HCT116 (cell line): ENCODE measurements around the gene VAV2. TPM values are rescaled to one million over a fixed set of nuclear protein-coding genes. Genes with fewer than 3 reads are reported as not detected.

Experiments used
- ATAC-seq: fragments of 200-7000 bp; cut with Tn5 transposase; 2 replicates; pipeline ENCODE4 v1.9.1; 2020; ENCODE audit warnings: mild to moderate bottlenecking, moderate library complexity
- BruUV-seq: library from RNA; stranded (reverse); fragments of 400-500 nt; replicated peaks from 2 replicates; lab custom pipeline; 2021; lab: Mats Ljungman, UMichigan
- CTCF ChIA-PET: fragments of 300-600 bp; sonication (Branson Sonifier 250); formaldehyde crosslinking; loops from one replicate; lab custom pipeline; 2021; ENCODE audit warnings: antibody characterized with exemption; lab: Charles Lee
- POLR2A ChIA-PET: fragments of 300-600, 350-600 bp; sonication (Branson Sonifier 250); formaldehyde crosslinking; loops from one replicate; lab custom pipeline; 2021; ENCODE audit warnings: antibody characterized with exemption; lab: Charles Lee
- RAD21 ChIA-PET, 2 experiments: fragments of 300-600 bp; sonication (Branson Sonifier 250); formaldehyde crosslinking; loops; one replicate each; lab custom pipeline; 2023; ENCODE audit warnings: low total read pairs in 2 of 2; ENCODE audit not compliant: uncharacterized antibody in 2 of 2, unreplicated experiment in 2 of 2, low non-redundant PET in 1 of 2; lab: Charles Lee
- DNase-seq: peaks from one replicate; pipeline ENCODE4 v3.0.0-alpha.2; 2010; ENCODE audit warnings: low read depth, low spot score
- H2AFZ ChIP-seq: fragments of 200-600 bp; shearing (Covaris generic), sonication (generic); 2 replicates; pipeline ENCODE4 v1.6.1; 2017; ENCODE audit warnings: low read depth, mixed run types, mixed read lengths, antibody characterized with exemption, low read length; ENCODE audit not compliant: poor library complexity, severe bottlenecking
- H3K27ac ChIP-seq: 2 replicates; pipeline ENCODE4 v1.5.1; 2012; ENCODE audit warnings: low read depth, low read length
- H3K27me3 ChIP-seq: fragments of 200-600 bp; sonication (generic); 2 replicates; pipeline ENCODE4 v1.6.1; 2016; ENCODE audit warnings: mixed run types, low read length, mixed read lengths; ENCODE audit not compliant: insufficient read depth
- H3K36me3 ChIP-seq, 2 experiments: fragments of 200-500 bp in 1 of 2; fragments of 200-600 bp in 1 of 2; sonication (Bioruptor generic) in 1 of 2; sonication (generic) in 1 of 2; 2 replicates each; pipeline versions ENCODE4 v1.5.1 to v1.6.1; 2014 to 2016; ENCODE audit warnings: low read length in 2 of 2, inconsistent platforms in 1 of 2, mixed read lengths in 1 of 2, mixed run types in 1 of 2; ENCODE audit not compliant: insufficient read depth in 2 of 2, control insufficient read depth in 1 of 2
- H3K4me1 ChIP-seq, 2 experiments: fragments of 200-600 bp in 1 of 2; sonication (generic) in 1 of 2; 2 replicates each; pipeline versions ENCODE4 v1.5.1 to v1.6.1; 2012 to 2017; ENCODE audit warnings: low read length in 2 of 2, inconsistent platforms in 1 of 2, mild to moderate bottlenecking in 1 of 2, mixed read lengths in 1 of 2, mixed run types in 1 of 2, moderate library complexity in 1 of 2; ENCODE audit not compliant: insufficient read depth in 2 of 2, control insufficient read depth in 1 of 2
- H3K4me2 ChIP-seq: fragments of 200-600 bp; sonication (generic); 2 replicates; pipeline ENCODE4 v1.6.1; 2017; ENCODE audit warnings: mixed run types, low read length, mixed read lengths
- H3K4me3 ChIP-seq, 2 experiments: fragments of 200-600 bp in 1 of 2; sonication (generic) in 1 of 2; replicated peaks in 1 of 2; 2 replicates each; pipeline ENCODE4 v1.5.1; 2011 to 2016; ENCODE audit warnings: low read length in 2 of 2, control low read depth in 1 of 2, low read depth in 1 of 2, mild to moderate bottlenecking in 1 of 2, mixed read lengths in 1 of 2, mixed run types in 1 of 2
- H3K79me2 ChIP-seq: fragments of 200-600 bp; sonication (generic); 2 replicates; pipeline ENCODE4 v1.6.1; 2017; ENCODE audit warnings: mild to moderate bottlenecking, mixed run types, low read length, moderate library complexity, mixed read lengths; ENCODE audit not compliant: insufficient read depth
- H3K9ac ChIP-seq: fragments of 200-600 bp; sonication (generic); 2 replicates; pipeline ENCODE4 v1.6.1; 2016; ENCODE audit warnings: low read length, mixed read lengths
- H3K9me2 ChIP-seq: fragments of 200-600 bp; sonication (generic), shearing (Covaris generic); 2 replicates; pipeline ENCODE4 v1.6.1; 2017; ENCODE audit warnings: mixed run types, mild to moderate bottlenecking, moderate library complexity; ENCODE audit not compliant: insufficient read depth
- H3K9me3 ChIP-seq, 2 experiments: fragments of 200-500 bp in 1 of 2; fragments of 200-600 bp in 1 of 2; sonication (Bioruptor generic) in 1 of 2; sonication (generic) in 1 of 2; 2 replicates each; pipeline ENCODE4 v1.6.1; 2014 to 2017; ENCODE audit warnings: low read length in 2 of 2, mixed read lengths in 2 of 2, inconsistent platforms in 1 of 2, low read depth in 1 of 2, mild to moderate bottlenecking in 1 of 2, mixed run types in 1 of 2, moderate library complexity in 1 of 2; ENCODE audit not compliant: control insufficient read depth in 1 of 2, insufficient read depth in 1 of 2
- H4K20me1 ChIP-seq: fragments of 200-600 bp; sonication (generic), shearing (Covaris generic); 2 replicates; pipeline ENCODE4 v1.6.1; 2017; ENCODE audit warnings: mixed run types, mild to moderate bottlenecking, moderate library complexity; ENCODE audit not compliant: insufficient read depth
- CEBPB ChIP-seq: IDR thresholded peaks from 2 replicates; pipeline ENCODE4 v1.6.1; 2012; ENCODE audit warnings: low read depth
- ELF1 ChIP-seq: IDR thresholded peaks from 2 replicates; pipeline ENCODE4 v1.6.1; 2012; ENCODE audit warnings: low read depth, borderline replicate concordance
- EZH2phosphoT487 ChIP-seq: fragments of 200-600 bp; IDR thresholded peaks from 2 replicates; pipeline ENCODE4 v1.6.1; 2018; ENCODE audit warnings: antibody characterized with exemption, borderline replicate concordance
- FOSL1 ChIP-seq: IDR thresholded peaks from 2 replicates; pipeline ENCODE4 v1.6.1; 2012; ENCODE audit warnings: low read depth
- POLR2A ChIP-seq: IDR thresholded peaks from 2 replicates; pipeline ENCODE4 v1.7.0; 2011; ENCODE audit warnings: borderline replicate concordance; ENCODE audit not compliant: insufficient read depth, insufficient read length; ENCODE audit errors: extremely low read depth
- POLR2AphosphoS5 ChIP-seq: IDR thresholded peaks from 2 replicates; pipeline ENCODE4 v1.6.1; 2011; ENCODE audit warnings: mild to moderate bottlenecking, low read depth, low read length, moderate library complexity
- RAD21 ChIP-seq: IDR thresholded peaks from 2 replicates; pipeline ENCODE4 v1.6.1; 2012; ENCODE audit warnings: low read depth, mild to moderate bottlenecking
- SP1 ChIP-seq: IDR thresholded peaks from 2 replicates; pipeline ENCODE4 v1.6.1; 2012; ENCODE audit warnings: low read depth
- SRF ChIP-seq: IDR thresholded peaks from 2 replicates; pipeline ENCODE4 v1.6.1; 2012; ENCODE audit warnings: low read depth
- TCF7L2 ChIP-seq: IDR thresholded peaks from 2 replicates; pipeline ENCODE4 v1.7.0; 2011; ENCODE audit warnings: borderline replicate concordance, inconsistent platforms; ENCODE audit not compliant: insufficient read depth, insufficient read length; ENCODE audit errors: extremely low read depth
- ZFX ChIP-seq: fragments of 450-650 bp; IDR thresholded peaks from 2 replicates; pipeline ENCODE4 v1.6.1; 2017
- ZNF274 ChIP-seq: fragments of 200-500 bp; sonication (Bioruptor generic); IDR thresholded peaks from 2 replicates; pipeline ENCODE4 v1.6.1; 2014; ENCODE audit warnings: mild to moderate bottlenecking, low read depth, low read length, inconsistent platforms
- intact Hi-C: fragments of 100-400 bp; cut with micrococcal nuclease; formaldehyde crosslinking; loops from 2 replicates; pipeline ENCODE4 v1.10.0; 2022
- total RNA-seq: library from RNA; stranded (reverse); gene quantifications from one replicate; pipeline ENCODE4 v1.2.1, GENCODE V29; 2021; ENCODE audit not compliant: unreplicated experiment
- TF ChIP-seq, protein P1 (sequence below): IDR thresholded peaks from 2 replicates; pipeline ENCODE4 v1.6.1; 2012; ENCODE audit warnings: low read depth
- TF ChIP-seq, protein P2 (sequence below): IDR thresholded peaks from 2 replicates; pipeline ENCODE4 v1.6.1; 2011; ENCODE audit warnings: mild to moderate bottlenecking, low read length, moderate library complexity; ENCODE audit not compliant: insufficient replicate concordance; ENCODE audit errors: extremely low read depth
- TF ChIP-seq, protein P3 (sequence below): IDR thresholded peaks from 2 replicates; pipeline ENCODE4 v1.6.1; 2012
- TF ChIP-seq, protein P4 (sequence below): IDR thresholded peaks from 2 replicates; pipeline ENCODE4 v1.6.1; 2012
- TF ChIP-seq, protein P5 (sequence below), 3 experiments: fragments of 200-600 bp in 1 of 3; sonication (generic) in 1 of 3; IDR thresholded peaks in 2 of 3; conservative IDR thresholded peaks in 1 of 3; 2 replicates each; pipeline ENCODE4 v1.5.1; 2012 to 2017; ENCODE audit warnings: low read depth in 2 of 3, low read length in 2 of 3, antibody characterized with exemption in 1 of 3, borderline replicate concordance in 1 of 3, control low read depth in 1 of 3, mild to moderate bottlenecking in 1 of 3, mixed read lengths in 1 of 3, mixed run types in 1 of 3, moderate library complexity in 1 of 3; ENCODE audit not compliant: insufficient read depth in 1 of 3

Gene VAV2
- total RNA-seq, 1 experiment from 2014 or later: 33.2 TPM

DNA sequence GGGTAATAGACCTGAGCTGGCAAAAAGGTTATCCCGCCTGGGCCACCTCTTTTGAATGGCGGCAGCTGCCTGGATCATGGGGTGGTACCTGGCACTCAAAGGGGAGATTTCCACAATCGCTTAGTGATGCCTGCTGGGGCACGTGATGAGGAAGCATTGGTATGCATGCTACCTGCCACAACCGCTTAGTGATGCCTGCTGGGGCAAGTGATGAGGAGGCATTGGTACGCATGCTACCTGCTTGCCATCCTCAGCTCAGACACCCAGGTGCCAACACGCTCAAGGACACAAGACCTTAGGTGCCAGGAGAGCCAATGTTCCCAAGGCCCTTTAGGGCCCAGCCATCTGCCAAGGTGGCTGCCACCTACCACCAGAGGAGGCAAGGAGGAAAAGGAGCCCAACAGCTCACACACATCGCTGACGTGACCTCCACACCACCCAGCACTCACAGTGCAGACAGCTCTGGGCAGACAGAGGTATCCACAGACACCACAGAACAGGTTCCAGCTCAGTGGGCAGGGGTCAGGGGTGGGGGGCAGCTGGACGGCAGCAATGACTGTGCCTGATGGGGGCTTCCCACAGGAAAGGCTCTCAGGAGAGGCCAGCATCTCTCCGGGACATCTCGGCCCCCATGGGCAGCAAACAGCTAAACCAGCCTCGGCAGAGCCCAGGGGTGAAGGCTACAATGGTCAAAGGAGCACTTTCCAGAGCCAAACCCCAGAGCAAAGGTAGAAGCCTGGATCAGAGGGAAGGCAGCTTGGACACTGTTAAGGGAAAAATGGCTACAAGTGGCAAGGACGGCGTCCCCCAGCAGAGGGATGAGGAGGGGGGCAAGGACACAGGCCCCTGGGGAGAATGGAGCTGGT lies 210.9 kb downstream of the VAV2 start:
- no peaks in the 10 kb centered on the region for H4K20me1 ChIP-seq
- intact Hi-C loops: no loop called here

More for the DNA sequence above, 210.9 kb downstream of the VAV2 start:
- Histone ChIP-seq H3K4me1 (no peaks in the 10 kb centered on the region), H3K4me3 (no peak overlapping the region), H3K4me2 (no peak overlapping the region), H3K9me2 (no peaks in the 10 kb centered on the region), H3K9ac (no peak overlapping the region), H2AFZ (no peak overlapping the region)
- CTCF ChIA-PET: interaction anchor here (1.1 to 3.2 kb wide), 3 partner anchors 38 to 247 kb away, joined by 4 to 76 read pairs (median 11); partner anchors contain the start of gene ADAMTSL2
- POLR2A ChIA-PET: no interaction called here
- no TSS peak for BruUV-seq
- TF ChIP-seq SP1: no peak
- TF ChIP-seq SRF: no peak
- no peak for TF ChIP-seq EZH2phosphoT487
- TF ChIP-seq FOSL1: no peak
- TF ChIP-seq, protein P1, sequence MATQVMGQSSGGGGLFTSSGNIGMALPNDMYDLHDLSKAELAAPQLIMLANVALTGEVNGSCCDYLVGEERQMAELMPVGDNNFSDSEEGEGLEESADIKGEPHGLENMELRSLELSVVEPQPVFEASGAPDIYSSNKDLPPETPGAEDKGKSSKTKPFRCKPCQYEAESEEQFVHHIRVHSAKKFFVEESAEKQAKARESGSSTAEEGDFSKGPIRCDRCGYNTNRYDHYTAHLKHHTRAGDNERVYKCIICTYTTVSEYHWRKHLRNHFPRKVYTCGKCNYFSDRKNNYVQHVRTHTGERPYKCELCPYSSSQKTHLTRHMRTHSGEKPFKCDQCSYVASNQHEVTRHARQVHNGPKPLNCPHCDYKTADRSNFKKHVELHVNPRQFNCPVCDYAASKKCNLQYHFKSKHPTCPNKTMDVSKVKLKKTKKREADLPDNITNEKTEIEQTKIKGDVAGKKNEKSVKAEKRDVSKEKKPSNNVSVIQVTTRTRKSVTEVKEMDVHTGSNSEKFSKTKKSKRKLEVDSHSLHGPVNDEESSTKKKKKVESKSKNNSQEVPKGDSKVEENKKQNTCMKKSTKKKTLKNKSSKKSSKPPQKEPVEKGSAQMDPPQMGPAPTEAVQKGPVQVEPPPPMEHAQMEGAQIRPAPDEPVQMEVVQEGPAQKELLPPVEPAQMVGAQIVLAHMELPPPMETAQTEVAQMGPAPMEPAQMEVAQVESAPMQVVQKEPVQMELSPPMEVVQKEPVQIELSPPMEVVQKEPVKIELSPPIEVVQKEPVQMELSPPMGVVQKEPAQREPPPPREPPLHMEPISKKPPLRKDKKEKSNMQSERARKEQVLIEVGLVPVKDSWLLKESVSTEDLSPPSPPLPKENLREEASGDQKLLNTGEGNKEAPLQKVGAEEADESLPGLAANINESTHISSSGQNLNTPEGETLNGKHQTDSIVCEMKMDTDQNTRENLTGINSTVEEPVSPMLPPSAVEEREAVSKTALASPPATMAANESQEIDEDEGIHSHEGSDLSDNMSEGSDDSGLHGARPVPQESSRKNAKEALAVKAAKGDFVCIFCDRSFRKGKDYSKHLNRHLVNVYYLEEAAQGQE: no peak
- no peak for TF ChIP-seq CEBPB
- TF ChIP-seq, protein P2, sequence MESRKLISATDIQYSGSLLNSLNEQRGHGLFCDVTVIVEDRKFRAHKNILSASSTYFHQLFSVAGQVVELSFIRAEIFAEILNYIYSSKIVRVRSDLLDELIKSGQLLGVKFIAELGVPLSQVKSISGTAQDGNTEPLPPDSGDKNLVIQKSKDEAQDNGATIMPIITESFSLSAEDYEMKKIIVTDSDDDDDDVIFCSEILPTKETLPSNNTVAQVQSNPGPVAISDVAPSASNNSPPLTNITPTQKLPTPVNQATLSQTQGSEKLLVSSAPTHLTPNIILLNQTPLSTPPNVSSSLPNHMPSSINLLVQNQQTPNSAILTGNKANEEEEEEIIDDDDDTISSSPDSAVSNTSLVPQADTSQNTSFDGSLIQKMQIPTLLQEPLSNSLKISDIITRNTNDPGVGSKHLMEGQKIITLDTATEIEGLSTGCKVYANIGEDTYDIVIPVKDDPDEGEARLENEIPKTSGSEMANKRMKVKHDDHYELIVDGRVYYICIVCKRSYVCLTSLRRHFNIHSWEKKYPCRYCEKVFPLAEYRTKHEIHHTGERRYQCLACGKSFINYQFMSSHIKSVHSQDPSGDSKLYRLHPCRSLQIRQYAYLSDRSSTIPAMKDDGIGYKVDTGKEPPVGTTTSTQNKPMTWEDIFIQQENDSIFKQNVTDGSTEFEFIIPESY: no peak
- TF ChIP-seq, protein P3, sequence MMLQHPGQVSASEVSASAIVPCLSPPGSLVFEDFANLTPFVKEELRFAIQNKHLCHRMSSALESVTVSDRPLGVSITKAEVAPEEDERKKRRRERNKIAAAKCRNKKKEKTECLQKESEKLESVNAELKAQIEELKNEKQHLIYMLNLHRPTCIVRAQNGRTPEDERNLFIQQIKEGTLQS: no peak
- TF ChIP-seq ZFX: no peak
- no peak for TF ChIP-seq ELF1
- no peak for TF ChIP-seq POLR2AphosphoS5
- TF ChIP-seq RAD21: no peak
- no peak for TF ChIP-seq TCF7L2
- TF ChIP-seq, protein P4, sequence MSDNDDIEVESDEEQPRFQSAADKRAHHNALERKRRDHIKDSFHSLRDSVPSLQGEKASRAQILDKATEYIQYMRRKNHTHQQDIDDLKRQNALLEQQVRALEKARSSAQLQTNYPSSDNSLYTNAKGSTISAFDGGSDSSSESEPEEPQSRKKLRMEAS: no peak
- TF ChIP-seq, protein P5, sequence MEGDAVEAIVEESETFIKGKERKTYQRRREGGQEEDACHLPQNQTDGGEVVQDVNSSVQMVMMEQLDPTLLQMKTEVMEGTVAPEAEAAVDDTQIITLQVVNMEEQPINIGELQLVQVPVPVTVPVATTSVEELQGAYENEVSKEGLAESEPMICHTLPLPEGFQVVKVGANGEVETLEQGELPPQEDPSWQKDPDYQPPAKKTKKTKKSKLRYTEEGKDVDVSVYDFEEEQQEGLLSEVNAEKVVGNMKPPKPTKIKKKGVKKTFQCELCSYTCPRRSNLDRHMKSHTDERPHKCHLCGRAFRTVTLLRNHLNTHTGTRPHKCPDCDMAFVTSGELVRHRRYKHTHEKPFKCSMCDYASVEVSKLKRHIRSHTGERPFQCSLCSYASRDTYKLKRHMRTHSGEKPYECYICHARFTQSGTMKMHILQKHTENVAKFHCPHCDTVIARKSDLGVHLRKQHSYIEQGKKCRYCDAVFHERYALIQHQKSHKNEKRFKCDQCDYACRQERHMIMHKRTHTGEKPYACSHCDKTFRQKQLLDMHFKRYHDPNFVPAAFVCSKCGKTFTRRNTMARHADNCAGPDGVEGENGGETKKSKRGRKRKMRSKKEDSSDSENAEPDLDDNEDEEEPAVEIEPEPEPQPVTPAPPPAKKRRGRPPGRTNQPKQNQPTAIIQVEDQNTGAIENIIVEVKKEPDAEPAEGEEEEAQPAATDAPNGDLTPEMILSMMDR (IDR thresholded peaks at IDR 0.05 in 2 of 3, conservative IDR thresholded peaks at IDR 0.05 in 1 of 3; ENCODE audit: borderline replicate concordance in 1 of 3, insufficient read depth in 1 of 3, low read depth in 2 of 3, low read length in 2 of 3): no peak
- no peak for TF ChIP-seq POLR2A
- TF ChIP-seq ZNF274: no peak
- TF ChIP-seq, all 23 proteins: peak for 0
- Histone ChIP-seq H3K27me3 (no peaks in the 10 kb centered on the region), H3K9me3 (no peaks in the 10 kb centered on the region), H3K36me3 (peaks cover 3 to 4% of the 10 kb centered on the region in 2 experiments; a peak in 3 of 4 replicates), H3K27ac (no peak overlapping the region), H3K79me2 (no peaks in the 10 kb centered on the region)
- DNase-seq (no peak), ATAC-seq (no peak)
- RAD21 ChIA-PET: interaction anchor here (0.7 to 2.1 kb wide), 3 partner anchors 8 to 213 kb away, joined by 3 to 13 read pairs (median 3); no protein-coding TSS in a partner anchor
